K562 (cell line): Measurements from ENCODE around the gene PMVK. TPM values are rescaled to one million over a fixed set of nuclear protein-coding genes. Genes with fewer than 3 reads are reported as not detected.

ENCODE experiments used
- BCL6 ChIP-seq: fragments of 250-450 bp; sonication (Bioruptor Pico); IDR thresholded peaks from 2 replicates; pipeline ENCODE4 v1.4.0; 2020
- BCLAF1 ChIP-seq, 2 experiments: fragments of 450-650 bp in 1 of 2; IDR thresholded peaks; 2 replicates each; pipeline ENCODE4 v1.6.1; 2011 to 2017; ENCODE audit warnings: low read depth in 2 of 2, antibody characterized with exemption in 1 of 2, borderline replicate concordance in 1 of 2, low read length in 1 of 2, mild to moderate bottlenecking in 1 of 2, mixed read lengths in 1 of 2; ENCODE audit not compliant: control insufficient read depth in 1 of 2
- C11orf30 ChIP-seq: fragments of 450-650 bp; IDR thresholded peaks from 2 replicates; pipeline ENCODE4 v1.6.1; 2016; ENCODE audit warnings: low read depth, mild to moderate bottlenecking
- CHCHD3 ChIP-seq: fragments of 250-450 bp; sonication (Bioruptor Pico); IDR thresholded peaks from 2 replicates; pipeline ENCODE4 v2.1.2; 2022; ENCODE audit warnings: mild to moderate bottlenecking
- HBP1 ChIP-seq: fragments of 450-650 bp; formaldehyde crosslinking; IDR thresholded peaks from 2 replicates; pipeline ENCODE4 v1.4.0; 2022; ENCODE audit warnings: missing genetic modification characterization
- ID3 ChIP-seq, 2 experiments: fragments of 250-450 bp in 1 of 2; fragments of 450-650 bp in 1 of 2; sonication (Bioruptor Pico) in 1 of 2; IDR thresholded peaks; 2 replicates each; pipeline versions ENCODE4 v1.6.1 to v1.8.0; 2016 to 2021; ENCODE audit warnings: mild to moderate bottlenecking in 2 of 2, moderate library complexity in 2 of 2, missing compliant biosample characterization in 1 of 2, missing genetic modification characterization in 1 of 2
- MAX ChIP-seq: sonication (generic); formaldehyde crosslinking; IDR thresholded peaks from 2 replicates; pipeline ENCODE4 v1.9.0; 2022; ENCODE audit warnings: mild to moderate bottlenecking, missing genetic modification reagents
- MBD2 ChIP-seq: sonication (generic); IDR thresholded peaks from 2 replicates; pipeline ENCODE4 v1.6.1; 2016; ENCODE audit warnings: low read depth, borderline replicate concordance
- MLX ChIP-seq, 2 experiments: fragments of 450-650 bp in 1 of 2; sonication (generic) in 1 of 2; formaldehyde crosslinking; conservative IDR thresholded peaks; 2 replicates each; pipeline versions ENCODE4 v1.4.0 to v1.8.1; 2020 to 2022; ENCODE audit warnings: mild to moderate bottlenecking in 1 of 2, missing genetic modification reagents in 1 of 2
- PBX2 ChIP-seq, 2 experiments: IDR thresholded peaks in 1 of 2; conservative IDR thresholded peaks in 1 of 2; 2 replicates each; pipeline ENCODE4 v1.6.1; 2016; ENCODE audit warnings: low read depth in 2 of 2, mild to moderate bottlenecking in 1 of 2, missing compliant biosample characterization in 1 of 2, missing genetic modification characterization in 1 of 2, moderate library complexity in 1 of 2
- RB1 ChIP-seq: fragments of 450-650 bp; IDR thresholded peaks from 2 replicates; pipeline ENCODE4 v1.6.1; 2017; ENCODE audit warnings: low read depth, mild to moderate bottlenecking
- SMAD3 ChIP-seq: fragments of 450-650 bp; formaldehyde crosslinking; conservative IDR thresholded peaks from 2 replicates; pipeline ENCODE4 v1.4.0; 2020; ENCODE audit warnings: mild to moderate bottlenecking
- SMARCA4 ChIP-seq: fragments of 450-650 bp; IDR thresholded peaks from 2 replicates; pipeline ENCODE4 v1.6.1; 2016
- SMARCC2 ChIP-seq: fragments of 450-650 bp; IDR thresholded peaks from 2 replicates; pipeline ENCODE4 v1.6.1; 2017; ENCODE audit warnings: antibody characterized with exemption, moderate library complexity, mild to moderate bottlenecking, low read depth
- TAF7 ChIP-seq: fragments of 450-650 bp; IDR thresholded peaks from 2 replicates; pipeline ENCODE4 v1.6.1; 2016; ENCODE audit warnings: missing genetic modification characterization, missing compliant biosample characterization
- TGIF2 ChIP-seq: sonication (generic); formaldehyde crosslinking; IDR thresholded peaks from 2 replicates; pipeline ENCODE4 v1.8.1; 2022; ENCODE audit warnings: mild to moderate bottlenecking, missing genetic modification reagents, moderate library complexity
- ZNF764 ChIP-seq: fragments of 250-450 bp; sonication (Bioruptor Pico); IDR thresholded peaks from 2 replicates; pipeline ENCODE4 v1.4.0; 2020; ENCODE audit warnings: low read depth, mild to moderate bottlenecking, moderate library complexity
- polyA plus RNA-seq, 8 experiments: library from polyadenylated mRNA; depleted of rRNA in 4 of 8; stranded (reverse) in 5 of 8; unstranded in 3 of 8; fragments of >200 nt; fragmentation: Nextera tagmentation in 2 of 8; fragmentation: Illumina TruSeq in 1 of 8; extraction: Ambion mirVana in 2 of 8; extraction: Trizol in 1 of 8; gene quantifications; 2 replicates each; pipeline versions ENCODE4 v1.2.1 to v1.2.3, GENCODE V29; 2011 to 2014; ENCODE audit warnings: inconsistent platforms in 1 of 8, missing spikeins in 1 of 8
- total RNA-seq, 7 experiments: library from RNA; depleted of rRNA in 6 of 7; stranded (reverse); fragments of >200 nt in 6 of 7; fragmentation: Illumina TruSeq in 2 of 7; extraction: Trizol in 2 of 7; gene quantifications; 2 replicates each; pipeline versions ENCODE4 v1.2.1 to v1.2.3, GENCODE V29; 2011 to 2021; ENCODE audit warnings: low replicate concordance in 1 of 7

The PMVK gene
- total and polyA plus RNA-seq, 9 of the 15 experiments (the other 6 are each of a cell fraction or from before 2014, with no cell fraction given): 1.1 to 15.3 (median 6.3) TPM

GRCh38 chr1:154974808-154975408, 38.4 kb upstream of the PMVK start (continued):
- no peak for TF ChIP-seq SMARCC2
- TF ChIP-seq MBD2: no peak
- no peak for TF ChIP-seq ZNF764 (CRISPR knock-in tag)
- TF ChIP-seq C11orf30: no peak; the same call in 1 of the 2 replicates
- TF ChIP-seq MLX (CRISPR knock-in tag; conservative IDR thresholded peaks at IDR 0.05): no peak
- no peak for TF ChIP-seq ID3 (CRISPR knock-in tag; IDR thresholded peaks at IDR 0.05)
- TF ChIP-seq ID3 (tag; IDR thresholded peaks at IDR 0.05): no peak
- TF ChIP-seq PBX2 (CRISPR knock-in tag; IDR thresholded peaks at IDR 0.05; ENCODE audit: low read depth): no peak
- TF ChIP-seq PBX2 (tag; conservative IDR thresholded peaks at IDR 0.05; ENCODE audit: low read depth): no peak
- TF ChIP-seq TAF7: peak; percentile 65
- no peak for TF ChIP-seq RB1
- 0 out of 2 replicates have a peak, but pooled peaks have one; percentile 23 for TF ChIP-seq SMAD3
- TF ChIP-seq CHCHD3 (CRISPR knock-in tag): peak; percentile 94
- 0 out of 2 replicates have a peak, but pooled peaks have one; percentile 5 for TF ChIP-seq HBP1 (CRISPR knock-in tag)
- no peak for TF ChIP-seq SMARCA4
- TF ChIP-seq MAX: peak; percentile 60; the same call in 1 of the 2 replicates
- TF ChIP-seq BCL6: no peak
- TF ChIP-seq TGIF2 (CRISPR knock-in tag): 0 out of 2 replicates have a peak, but pooled peaks have one; percentile 46
- TF ChIP-seq BCLAF1 (IDR thresholded peaks at IDR 0.05; ENCODE audit: borderline replicate concordance in 1 of 2, control insufficient read depth in 1 of 2, low read depth in 2 of 2, low read length in 1 of 2): no peak
